Spleen (tissue), 11 donors: ENCODE results near the gene DCAF6. TPM values are rescaled to one million over a fixed set of nuclear protein-coding genes. Genes with fewer than 3 reads are reported as not detected.

Source experiments
- DNase-seq: peaks from one replicate; pipeline ENCODE4 v3.0.0-alpha.2; 2020
- H3K27ac ChIP-seq, 8 donors: fragments of 200-600 bp; sonication (generic) in 7 of 8; 1 replicate in 4 of 8; 2 replicates in 4 of 8; pipeline versions ENCODE4 v1.5.0 to v1.8.0; 2016 to 2021; ENCODE audit warnings: inconsistent platforms in 4 of 8, mild to moderate bottlenecking in 4 of 8, moderate library complexity in 1 of 8
- H3K27me3 ChIP-seq, 7 donors: fragments of 200-600 bp; sonication (generic) in 6 of 7; replicated peaks in 1 of 7; 1 replicate in 4 of 7; 2 replicates in 3 of 7; pipeline versions ENCODE4 v1.5.0 to v1.8.0; 2016 to 2021; ENCODE audit warnings: inconsistent platforms in 3 of 7, mild to moderate bottlenecking in 1 of 7
- H3K36me3 ChIP-seq, 6 donors: fragments of 200-600 bp; sonication (generic) in 5 of 6; 1 replicate in 4 of 6; 2 replicates in 2 of 6; pipeline versions ENCODE4 v1.5.0 to v1.8.0; 2016 to 2021; ENCODE audit warnings: inconsistent platforms in 2 of 6
- H3K4me1 ChIP-seq, 6 donors: fragments of 200-600 bp; sonication (generic) in 5 of 6; 1 replicate in 3 of 6; 2 replicates in 3 of 6; pipeline versions ENCODE4 v1.5.0 to v1.8.0; 2016 to 2021; ENCODE audit warnings: inconsistent platforms in 3 of 6
- H3K4me3 ChIP-seq, 8 donors: fragments of 200-600 bp; sonication (generic) in 7 of 8; 1 replicate in 4 of 8; 2 replicates in 4 of 8; pipeline versions ENCODE4 v1.5.0 to v1.8.0; 2016 to 2021; ENCODE audit warnings: inconsistent platforms in 4 of 8, mild to moderate bottlenecking in 4 of 8, moderate library complexity in 2 of 8
- H3K9me3 ChIP-seq, 8 donors: fragments of 200-600 bp; sonication (generic) in 7 of 8; 1 replicate in 4 of 8; 2 replicates in 4 of 8; pipeline versions ENCODE4 v1.5.0 to v1.8.0; 2016 to 2021; ENCODE audit warnings: inconsistent platforms in 4 of 8
- CTCF ChIP-seq, 11 experiments: fragments of 200-600 bp in 7 of 11; fragments of 450-650 bp in 4 of 11; sonication (generic) in 4 of 11; IDR thresholded peaks in 8 of 11; conservative IDR thresholded peaks in 3 of 11; 1 replicate in 7 of 11; 2 replicates in 4 of 11; pipeline versions ENCODE4 v1.4.0 to v1.8.0; 2016 to 2021; ENCODE audit warnings: antibody characterized with exemption in 11 of 11, inconsistent platforms in 4 of 11, mild to moderate bottlenecking in 1 of 11
- POLR2A ChIP-seq, 3 donors: fragments of 450-650 bp; IDR thresholded peaks; one replicate each; pipeline ENCODE4 v1.5.1; 2017; ENCODE audit warnings: antibody characterized with exemption in 3 of 3, mild to moderate bottlenecking in 1 of 3
- POLR2AphosphoS5 ChIP-seq, 3 donors: sonication (generic); formaldehyde crosslinking; IDR thresholded peaks; one replicate each; pipeline ENCODE4 v1.5.1; 2017; ENCODE audit warnings: antibody characterized with exemption in 3 of 3
- WGBS, 5 donors: extraction: QIAGEN DNeasy Blood & Tissue Kit in 3 of 5; methylation state at CpG; one replicate each; pipeline versions ENCODE4 v1.1.5 to v1.1.7; 2013 to 2018; 5-methylcytosine and 5-hydroxymethylcytosine counted together
- intact Hi-C: fragments of 100-400 bp; cut with DNase I; formaldehyde crosslinking; loops from one replicate; pipeline ENCODE4 v1.15.0; 2023; ENCODE audit warnings: low total_unique reads
- polyA plus RNA-seq, 3 donors: library from polyadenylated mRNA; stranded (reverse); fragments of 200-250 nt; gene quantifications; one replicate each; pipeline ENCODE4 v1.2.1, GENCODE V29; 2013
- total RNA-seq, 7 donors: library from RNA; depleted of rRNA in 3 of 7; stranded (reverse); fragments of >200 nt in 3 of 7; fragmentation: NEBNext Ultra II Directional in 4 of 7; extraction: Animal tissue kit (Norgen Biotek cat#: 25700) in 4 of 7; gene quantifications; one replicate each; pipeline versions ENCODE4 v1.1.0 to v1.2.1, GENCODE V29; 2016 to 2021
- donor health status: healthy with polysubstance abuse.
- donor health status: DM: no; HTN: no; CAD: no; lungs with moderate emphysema.
- donor health status: DM: no; HTN: no; CAD: no.
- donor health status: Bipolar disorder and iron deficiency.
- donor health status: healthy.
- donor health status: DM: no; HTN: no; CAD: no.
- donor health status: DM: yes; HTN: yes; CAD: no.

Gene DCAF6
- total and polyA plus RNA-seq, 10 donors, result 19.2 to 76.6 (median 43.6) TPM

- DNase-seq, result no peak
- peaks cover 0 to 24% (median 0%) of the 10 kb centered on the region in 6 donors for H3K4me1 ChIP-seq
- intact Hi-C loops, result no loop called here
- no peak for TF ChIP-seq CTCF (IDR thresholded peaks at IDR 0.05 in 8 of 11, conservative IDR thresholded peaks at IDR 0.05 in 3 of 11)
- TF ChIP-seq POLR2AphosphoS5 (IDR thresholded peaks at IDR 0.05), result no peak
- no peak for TF ChIP-seq POLR2A (IDR thresholded peaks at IDR 0.05)
- H3K27ac ChIP-seq, result peak overlapping the region in 7 of 8 donors; percentile 7 to 56 (median 49)
- 54 to 82% (median 76%) methylated on average over 4 of the region's 4 CpGs for WGBS, 5 donors
- no peaks in the 10 kb centered on the region for H3K9me3 ChIP-seq
- H3K4me3 ChIP-seq, result no peak overlapping the region
- H3K36me3 ChIP-seq, result peaks cover 0 to 44% (median 3%) of the 10 kb centered on the region in 6 donors
- H3K27me3 ChIP-seq, result no peaks in the 10 kb centered on the region
Measured at GRCh38 chr1:167964646-167965045, 28.2 kb downstream of the DCAF6 start.

- Histone ChIP-seq H3K9me3 (no peaks in the 10 kb centered on the region), H3K4me1 (peaks cover 0 to 24% (median 0%) of the 10 kb centered on the region in 6 donors), H3K4me3 (no peak overlapping the region), H3K27me3 (no peaks in the 10 kb centered on the region), H3K27ac (no peak overlapping the region), H3K36me3 (peaks cover 0 to 46% (median 5%) of the 10 kb centered on the region in 6 donors)
- TF ChIP-seq CTCF (IDR thresholded peaks at IDR 0.05 in 8 of 11, conservative IDR thresholded peaks at IDR 0.05 in 3 of 11) (no peak), POLR2A (IDR thresholded peaks at IDR 0.05) (no peak), POLR2AphosphoS5 (IDR thresholded peaks at IDR 0.05) (no peak)
- no peak for DNase-seq
- intact Hi-C loops, result no loop called here
- WGBS, 5 donors, result 80 to 98% (median 93%) methylated on average over 4 of the region's 4 CpGs
Measured at GRCh38 chr1:167966050-167966449, 29.6 kb downstream of the DCAF6 start.

GRCh38 chr1:167968569-167968968, 32.1 kb downstream of the DCAF6 start:
- intact Hi-C loops, result no loop called here
- no peak overlapping the region for H3K27ac ChIP-seq
- WGBS, 5 donors, result 71 to 86% (median 77%) methylated on average over 3 of the region's 3 CpGs
- peaks cover 0 to 24% (median 0%) of the 10 kb centered on the region in 6 donors for H3K4me1 ChIP-seq
- H3K9me3 ChIP-seq, result no peaks in the 10 kb centered on the region
- TF ChIP-seq POLR2AphosphoS5 (IDR thresholded peaks at IDR 0.05) (no peak), CTCF (IDR thresholded peaks at IDR 0.05 in 8 of 11, conservative IDR thresholded peaks at IDR 0.05 in 3 of 11) (no peak), POLR2A (IDR thresholded peaks at IDR 0.05) (no peak)
- no peaks in the 10 kb centered on the region for H3K27me3 ChIP-seq
- H3K4me3 ChIP-seq, result no peak overlapping the region
- H3K36me3 ChIP-seq, result peaks cover 0 to 49% (median 5%) of the 10 kb centered on the region in 6 donors
- no peak for DNase-seq

- no peak for DNase-seq
- Histone ChIP-seq H3K27me3 (no peaks in the 10 kb centered on the region), H3K36me3 (peaks cover 0 to 59% (median 18%) of the 10 kb centered on the region in 6 donors), H3K4me3 (no peak overlapping the region), H3K4me1 (peaks cover 0 to under 1% (median 0%) of the 10 kb centered on the region in 6 donors), H3K27ac (no peak overlapping the region), H3K9me3 (no peaks in the 10 kb centered on the region)
- 64 to 84% (median 80%) methylated on average over 2 of the region's 2 CpGs for WGBS, 5 donors
- TF ChIP-seq CTCF (IDR thresholded peaks at IDR 0.05 in 8 of 11, conservative IDR thresholded peaks at IDR 0.05 in 3 of 11), result no peak
- TF ChIP-seq POLR2AphosphoS5 (IDR thresholded peaks at IDR 0.05), result no peak
- TF ChIP-seq POLR2A (IDR thresholded peaks at IDR 0.05), result no peak
- intact Hi-C loops, result no loop called here
Measured at GRCh38 chr1:167973832-167974231, 37.3 kb downstream of the DCAF6 start.
